ENCODE results near the gene PPP1R12A.

Gene PPP1R12A

GRCh38 chr12:79939728-79940310 is 4.9 kb upstream of the PPP1R12A start:
- no peak for TF ChIP-seq CTCF (IDR thresholded peaks at IDR 0.05; ENCODE audit: insufficient read depth, low read length)
- TF ChIP-seq SPI1 (IDR thresholded peaks at IDR 0.05; ENCODE audit: borderline replicate concordance, low read depth): peak; percentile 66; the same call in 1 of the 2 replicates
- TF ChIP-seq REST (IDR thresholded peaks at IDR 0.05; ENCODE audit: insufficient replicate concordance, low read depth): no peak
- peak in 1 of 2 experiments; percentile 48 for DNase-seq (ENCODE audit: low read depth in 1 of 2, low spot score in 1 of 2)
- no peak overlapping the region for H3K27ac ChIP-seq (replicated peaks)
- H3K27me3 ChIP-seq (ENCODE audit: insufficient read depth, poor library complexity, severe bottlenecking): no peaks in the 10 kb centered on the region
- no peak overlapping the region for H3K4me3 ChIP-seq (replicated peaks; ENCODE audit: insufficient read depth, low read length)

GRCh38 chr12:79938843-79939242 is 3.9 kb upstream of the PPP1R12A start:
- no peak for TF ChIP-seq POLR2AphosphoS5 (IDR thresholded peaks at IDR 0.05; ENCODE audit: low read depth)
- no peak for TF ChIP-seq REST (IDR thresholded peaks at IDR 0.05; ENCODE audit: insufficient replicate concordance, low read depth)
- TF ChIP-seq CTCF (IDR thresholded peaks at IDR 0.05; ENCODE audit: insufficient read depth, low read length): no peak
- no peak for TF ChIP-seq SPI1 (IDR thresholded peaks at IDR 0.05; ENCODE audit: borderline replicate concordance, low read depth)
- TF ChIP-seq GABPA (IDR thresholded peaks at IDR 0.05; ENCODE audit: low read depth): no peak
- DNase-seq (ENCODE audit: low read depth in 1 of 2, low spot score in 1 of 2): no peak
- H3K4me3 ChIP-seq (replicated peaks; ENCODE audit: insufficient read depth, low read length): no peak overlapping the region
- H3K27ac ChIP-seq (replicated peaks): no peak overlapping the region
- H3K27me3 ChIP-seq (ENCODE audit: insufficient read depth, poor library complexity, severe bottlenecking): no peaks in the 10 kb centered on the region

GRCh38 chr12:79936670-79937069 is 1.8 kb upstream of the PPP1R12A start:
- TF ChIP-seq GABPA (IDR thresholded peaks at IDR 0.05; ENCODE audit: low read depth): no peak
- TF ChIP-seq REST (IDR thresholded peaks at IDR 0.05; ENCODE audit: insufficient replicate concordance, low read depth): no peak
- no peak overlapping the region for H3K4me3 ChIP-seq (replicated peaks; ENCODE audit: insufficient read depth, low read length)
- no peak overlapping the region; the same call in 1 of the 2 replicates for H3K27ac ChIP-seq (replicated peaks)
- no peaks in the 10 kb centered on the region for H3K27me3 ChIP-seq (ENCODE audit: insufficient read depth, poor library complexity, severe bottlenecking)
- DNase-seq (ENCODE audit: low read depth in 1 of 2, low spot score in 1 of 2): no peak

Measured in HL-60 (cell line).